ENCODE measurements around the gene MAML1. TPM values are rescaled to one million over a fixed set of nuclear protein-coding genes. Genes with fewer than 3 reads are reported as not detected.

The MAML1 gene
- total and polyA plus RNA-seq, 2 donors (not counting 1 experiment from before 2014, with no cell fraction given), result 12.0 to 50.6 TPM

GRCh38 chr5:179732918-179733771, 523 bp downstream of the MAML1 start:
- TF ChIP-seq CTCF (IDR thresholded peaks at IDR 0.05) (no peak), EZH2 (IDR thresholded peaks at IDR 0.05; ENCODE audit: borderline replicate concordance, insufficient read depth, low read depth, low read length, poor library complexity, severe bottlenecking) (no peak)

More at GRCh38 chr5:179732918-179733771, 523 bp downstream of the MAML1 start:
- WGBS (ENCODE audit: insufficient coverage), result under 1% methylated on average over 101 of the region's 101 CpGs
- H3K9me3 Mint-ChIP-seq (ENCODE audit: insufficient read depth), result no peaks in the 10 kb centered on the region
- intact Hi-C loops (cut with micrococcal nuclease), result loop anchor here (1.0 to 5.0 kb wide), 12 partner anchors 30 to 759 kb away; partner anchors contain the start of genes CANX, CNOT6, HNRNPH1 and MAPK9
- peaks cover 49% of the 10 kb centered on the region for H3K79me2 ChIP-seq (ENCODE audit: control insufficient read depth, insufficient read depth, low read length)
- H3K4me3 Mint-ChIP-seq, result peak overlapping the region; percentile 89
- ATAC-seq (ENCODE audit: low read depth), result peak; percentile 20
- ChIA-PET POLR2A (interaction anchor here (0.5 to 2.0 kb wide), 7 partner anchors 29 to 1089 kb away, joined by 3 to 10 read pairs (median 4); partner anchors contain the start of genes HNRNPH1, LTC4S and SQSTM1), CTCF (interaction anchor here (0.9 to 1.5 kb wide), 6 partner anchors 12 to 109 kb away, joined by 3 to 6 read pairs (median 4); partner anchors contain the start of gene HNRNPH1)
- H3K4me2 ChIP-seq (replicated peaks; ENCODE audit: low read depth, low read length, poor library complexity, severe bottlenecking), result peak overlapping the region; percentile 91
- H3K27ac Mint-ChIP-seq, result peak overlapping the region; percentile 95
- H3K27me3 Mint-ChIP-seq, result no peaks in the 10 kb centered on the region
- peak overlapping the region; percentile 33 to 89 for H3K27ac ChIP-seq (ENCODE audit: low read length in 2 of 2)
- H2AFZ ChIP-seq (ENCODE audit: insufficient read depth, low read depth, low read length, poor library complexity, severe bottlenecking), result peak overlapping the region; percentile 88
- H3K4me1 ChIP-seq (ENCODE audit: control insufficient read depth in 2 of 2, insufficient read depth in 2 of 2, low read length in 2 of 2), result peaks cover 19 to 23% of the 10 kb centered on the region in 2 donors
- peaks cover 38% of the 10 kb centered on the region for H4K20me1 ChIP-seq (ENCODE audit: control insufficient read depth, insufficient read depth, low read length, poor library complexity, severe bottlenecking)
- H3K27me3 ChIP-seq (replicated peaks in 1 of 4; ENCODE audit: control extremely low read depth in 1 of 4, control insufficient read depth in 3 of 4, insufficient read depth in 4 of 4, low read length in 3 of 4), result no peaks in the 10 kb centered on the region
- peaks cover 0 to 18% of the 10 kb centered on the region in 2 experiments for H3K36me3 ChIP-seq (replicated peaks in 1 of 2; ENCODE audit: control extremely low read depth in 1 of 2, control insufficient read depth in 1 of 2, extremely low read depth in 1 of 2, insufficient read depth in 2 of 2, low read length in 1 of 2)
- peak overlapping the region; percentile 61 to 93 (median 74) for H3K4me3 ChIP-seq (ENCODE audit: control extremely low read depth in 1 of 5, extremely low read depth in 1 of 5, insufficient read depth in 1 of 5, low read depth in 2 of 5, low read length in 4 of 5)
- DNase-seq, result no peak
- no peaks in the 10 kb centered on the region for H3K9me3 ChIP-seq (ENCODE audit: control extremely low read depth in 1 of 3, control insufficient read depth in 2 of 3, insufficient read depth in 1 of 3, low read length in 2 of 3)
- H3K9ac ChIP-seq (ENCODE audit: low read length), result peak overlapping the region; percentile 88
- peaks cover 41% of the 10 kb centered on the region for H3K4me1 Mint-ChIP-seq

Measured in B cell (primary cell).